ENCODE measurements around the gene CCDC170.

Gene CCDC170

GRCh38 chr6:151617539-151617938 is 123.7 kb downstream of the CCDC170 start:
- H3K4me1 Mint-ChIP-seq = peaks cover 7% of the 10 kb centered on the region
- H3K9me3 Mint-ChIP-seq = peaks cover 2% of the 10 kb centered on the region
- H3K27ac Mint-ChIP-seq = no peak overlapping the region
- no peaks in the 10 kb centered on the region for H3K27me3 Mint-ChIP-seq (ENCODE audit: low read depth)
- H3K36me3 Mint-ChIP-seq (ENCODE audit: low read depth) = no peaks in the 10 kb centered on the region
- H3K4me3 Mint-ChIP-seq = no peak overlapping the region
- TF ChIP-seq, protein P1, sequence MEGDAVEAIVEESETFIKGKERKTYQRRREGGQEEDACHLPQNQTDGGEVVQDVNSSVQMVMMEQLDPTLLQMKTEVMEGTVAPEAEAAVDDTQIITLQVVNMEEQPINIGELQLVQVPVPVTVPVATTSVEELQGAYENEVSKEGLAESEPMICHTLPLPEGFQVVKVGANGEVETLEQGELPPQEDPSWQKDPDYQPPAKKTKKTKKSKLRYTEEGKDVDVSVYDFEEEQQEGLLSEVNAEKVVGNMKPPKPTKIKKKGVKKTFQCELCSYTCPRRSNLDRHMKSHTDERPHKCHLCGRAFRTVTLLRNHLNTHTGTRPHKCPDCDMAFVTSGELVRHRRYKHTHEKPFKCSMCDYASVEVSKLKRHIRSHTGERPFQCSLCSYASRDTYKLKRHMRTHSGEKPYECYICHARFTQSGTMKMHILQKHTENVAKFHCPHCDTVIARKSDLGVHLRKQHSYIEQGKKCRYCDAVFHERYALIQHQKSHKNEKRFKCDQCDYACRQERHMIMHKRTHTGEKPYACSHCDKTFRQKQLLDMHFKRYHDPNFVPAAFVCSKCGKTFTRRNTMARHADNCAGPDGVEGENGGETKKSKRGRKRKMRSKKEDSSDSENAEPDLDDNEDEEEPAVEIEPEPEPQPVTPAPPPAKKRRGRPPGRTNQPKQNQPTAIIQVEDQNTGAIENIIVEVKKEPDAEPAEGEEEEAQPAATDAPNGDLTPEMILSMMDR (IDR thresholded peaks at IDR 0.05; ENCODE audit: unreplicated experiment in 3 of 3) = no peak

- Mint-ChIP-seq H3K4me1 (peaks cover 7% of the 10 kb centered on the region), H3K4me3 (no peak overlapping the region), H3K9me3 (peaks cover 2% of the 10 kb centered on the region), H3K27ac (no peak overlapping the region), H3K36me3 (ENCODE audit: low read depth) (no peaks in the 10 kb centered on the region), H3K27me3 (ENCODE audit: low read depth) (no peaks in the 10 kb centered on the region)
- TF ChIP-seq, protein P1 (IDR thresholded peaks at IDR 0.05; ENCODE audit: unreplicated experiment in 3 of 3) = no peak
Observed at GRCh38 chr6:151618717-151619116, 124.9 kb downstream of the CCDC170 start.

DNA sequence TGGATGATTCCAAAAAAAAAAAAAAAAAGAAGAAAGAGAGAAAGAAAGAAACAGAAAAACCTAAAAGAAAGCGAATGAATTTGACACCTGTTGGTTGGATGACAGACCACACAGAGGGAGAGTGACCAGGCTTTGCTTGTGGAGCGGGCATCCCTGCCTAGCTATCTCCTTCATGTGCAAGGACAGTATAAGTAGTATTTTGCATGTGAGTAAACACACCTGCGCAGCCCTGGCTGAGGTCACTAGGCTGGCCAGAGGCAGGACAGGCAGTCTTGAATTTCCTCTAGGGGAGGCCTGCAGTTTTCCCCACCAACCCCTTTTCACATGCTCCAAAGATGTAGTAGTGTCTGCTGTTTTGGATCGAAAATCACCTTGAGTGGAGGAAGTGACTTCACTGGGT is 126.4 kb downstream of the CCDC170 start:
- TF ChIP-seq, protein P1 (IDR thresholded peaks at IDR 0.05; ENCODE audit: unreplicated experiment in 3 of 3) = no peak
- Mint-ChIP-seq H3K9me3 (peaks cover 2% of the 10 kb centered on the region), H3K36me3 (ENCODE audit: low read depth) (no peaks in the 10 kb centered on the region), H3K4me3 (no peak overlapping the region), H3K4me1 (peaks cover under 1% of the 10 kb centered on the region), H3K27ac (no peak overlapping the region), H3K27me3 (ENCODE audit: low read depth) (no peaks in the 10 kb centered on the region)

DNA sequence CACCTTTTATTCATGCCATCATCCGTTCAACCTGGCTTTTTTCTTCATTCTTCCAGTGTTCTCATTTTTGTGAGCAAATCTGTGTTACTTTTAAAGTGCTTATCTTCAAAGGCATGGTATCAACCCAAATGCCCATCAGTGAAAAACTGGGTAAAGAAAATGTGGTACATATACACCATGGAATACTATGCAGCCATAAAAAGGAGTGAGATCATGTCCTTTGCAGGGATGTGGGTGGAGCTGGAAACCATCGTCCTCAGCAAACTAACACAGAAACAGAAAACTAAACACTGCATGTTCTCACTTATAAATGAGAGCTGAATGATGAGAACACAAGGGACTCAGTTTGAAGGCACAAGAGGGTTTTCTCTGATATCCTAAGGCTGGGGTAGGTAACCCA is 130.3 kb downstream of the CCDC170 start:
- H3K27ac Mint-ChIP-seq = no peak overlapping the region
- TF ChIP-seq, protein P1 (IDR thresholded peaks at IDR 0.05; ENCODE audit: unreplicated experiment in 3 of 3) = no peak
- peaks cover 4% of the 10 kb centered on the region for H3K27me3 Mint-ChIP-seq (ENCODE audit: low read depth)
- no peaks in the 10 kb centered on the region for H3K4me1 Mint-ChIP-seq
- no peak overlapping the region for H3K4me3 Mint-ChIP-seq
- H3K9me3 Mint-ChIP-seq = no peaks in the 10 kb centered on the region
- no peaks in the 10 kb centered on the region for H3K36me3 Mint-ChIP-seq (ENCODE audit: low read depth)

DNA sequence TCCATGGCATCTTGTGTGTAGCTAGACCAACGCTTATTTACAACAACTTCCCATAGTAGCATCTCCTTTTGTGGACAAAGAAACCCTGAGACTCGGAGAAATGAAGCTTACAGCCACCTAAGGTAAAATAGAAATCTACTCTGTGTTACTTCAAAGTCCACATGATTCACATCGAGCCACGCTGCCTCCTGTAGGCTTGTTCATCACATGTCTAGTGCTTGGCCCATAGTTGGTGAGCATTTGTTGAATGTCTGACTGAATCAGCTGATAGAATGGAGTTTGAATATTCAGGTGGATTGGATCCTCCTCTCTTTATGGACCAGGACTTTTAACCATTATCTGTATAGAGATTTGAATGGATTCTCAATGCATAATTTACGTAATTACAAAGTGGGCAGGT is 130.7 kb downstream of the CCDC170 start:
- H3K4me1 Mint-ChIP-seq = no peaks in the 10 kb centered on the region
- no peaks in the 10 kb centered on the region for H3K36me3 Mint-ChIP-seq (ENCODE audit: low read depth)
- TF ChIP-seq, protein P1 (IDR thresholded peaks at IDR 0.05; ENCODE audit: unreplicated experiment in 3 of 3) = no peak

DNA sequence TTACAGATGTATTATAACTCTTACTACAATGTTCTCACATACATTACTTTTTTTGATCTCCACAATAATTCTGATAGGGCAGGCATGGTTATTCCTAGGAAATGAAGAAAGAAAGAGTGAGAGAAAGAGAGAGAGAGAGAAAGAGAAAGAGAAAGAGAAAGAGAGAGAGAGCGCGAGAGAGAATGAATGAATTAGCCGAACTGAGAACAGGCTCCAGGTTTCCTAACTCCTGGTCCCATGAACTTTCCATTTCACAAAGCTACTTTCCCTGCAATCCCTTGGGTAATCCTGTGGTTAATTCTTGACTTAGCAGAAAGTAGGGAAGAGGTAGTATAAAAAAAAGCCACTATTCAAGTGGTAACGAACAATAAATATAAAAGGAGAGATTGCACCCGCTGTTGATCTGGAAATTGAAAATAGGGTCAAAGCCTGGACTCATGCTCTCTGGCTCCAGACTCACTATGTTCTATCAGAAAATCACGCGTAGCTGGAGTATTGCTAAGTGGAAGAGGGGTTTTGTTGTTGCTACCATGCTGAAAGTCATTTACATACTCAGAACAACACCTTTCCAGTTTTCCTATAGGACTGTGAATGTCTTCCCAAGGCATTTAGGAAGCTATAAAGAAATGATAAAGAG is 131.2 kb downstream of the CCDC170 start:
- Mint-ChIP-seq H3K36me3 (ENCODE audit: low read depth) (no peaks in the 10 kb centered on the region), H3K27me3 (ENCODE audit: low read depth) (peaks cover 4% of the 10 kb centered on the region), H3K4me1 (no peaks in the 10 kb centered on the region), H3K4me3 (no peak overlapping the region), H3K27ac (no peak overlapping the region), H3K9me3 (no peaks in the 10 kb centered on the region)
- TF ChIP-seq, protein P1 (IDR thresholded peaks at IDR 0.05; ENCODE audit: unreplicated experiment in 3 of 3) = no peak

More for the DNA sequence above, 130.7 kb downstream of the CCDC170 start:
- no peak overlapping the region for H3K27ac Mint-ChIP-seq
- no peaks in the 10 kb centered on the region for H3K9me3 Mint-ChIP-seq
- H3K27me3 Mint-ChIP-seq (ENCODE audit: low read depth) = peaks cover 4% of the 10 kb centered on the region
- no peak overlapping the region for H3K4me3 Mint-ChIP-seq
